ENCODE measurements around the gene GSG1L.

Gene GSG1L

GRCh38 chr16:27841061-27841801 is 222.3 kb downstream of the GSG1L start:
- DNase-seq, result no peak

GRCh38 chr16:27840311-27841060 is 223.0 kb downstream of the GSG1L start:
- DNase-seq, result no peak

- no peak for DNase-seq
These were observed 224.1 kb downstream of the GSG1L start for GRCh38 chr16:27839419-27839818.

- no peak for DNase-seq
These were observed 224.9 kb downstream of the GSG1L start for GRCh38 chr16:27838536-27839175.

GRCh38 chr16:27829975-27830374 is 233.5 kb downstream of the GSG1L start:
- no peak for DNase-seq

- no peak for DNase-seq
These were observed 234.8 kb downstream of the GSG1L start for GRCh38 chr16:27828671-27829070.

GRCh38 chr16:27827765-27828164 is 235.7 kb downstream of the GSG1L start:
- no peak for DNase-seq

GRCh38 chr16:27826893-27827289 is 236.6 kb downstream of the GSG1L start:
- no peak for DNase-seq

GRCh38 chr16:27826081-27826892 is 237.2 kb downstream of the GSG1L start:
- no peak for DNase-seq

GRCh38 chr16:27824786-27825185 is 238.7 kb downstream of the GSG1L start:
- DNase-seq, result no peak

- DNase-seq, result no peak
These were observed 239.5 kb downstream of the GSG1L start for GRCh38 chr16:27824006-27824405.

GRCh38 chr16:27823421-27823820 is 240.1 kb downstream of the GSG1L start:
- no peak for DNase-seq

GRCh38 chr16:27822996-27823395 is 240.5 kb downstream of the GSG1L start:
- no peak for DNase-seq

GRCh38 chr16:27822529-27822928 is 241.0 kb downstream of the GSG1L start:
- no peak for DNase-seq

- no peak for DNase-seq
These were observed 242.7 kb downstream of the GSG1L start for GRCh38 chr16:27820646-27821345.

- no peak for DNase-seq
These were observed 243.5 kb downstream of the GSG1L start for GRCh38 chr16:27819881-27820610.

- no peak for DNase-seq
These were observed 244.2 kb downstream of the GSG1L start for GRCh38 chr16:27819356-27819755.

- DNase-seq, result no peak
These were observed 245.3 kb downstream of the GSG1L start for GRCh38 chr16:27818246-27818645.

GRCh38 chr16:27817038-27817437 is 246.5 kb downstream of the GSG1L start:
- DNase-seq, result no peak

- DNase-seq, result no peak
These were observed 247.0 kb downstream of the GSG1L start for GRCh38 chr16:27816561-27816960.

- no peak for DNase-seq
These were observed 249.9 kb downstream of the GSG1L start for GRCh38 chr16:27813591-27813990.

- no peak for DNase-seq
These were observed 251.6 kb downstream of the GSG1L start for GRCh38 chr16:27811881-27812280.

Measured in activated CD8-positive, alpha-beta memory T cell treated with anti-CD3 and anti-CD28 coated beads, Interleukin-2, amount 50 U/mL, for 4 hours (primary cell).